ENCODE results near the gene ITPK1. TPM values are rescaled to one million over a fixed set of nuclear protein-coding genes. Genes with fewer than 3 reads are reported as not detected.

ITPK1 gene
- total RNA-seq, 2 experiments from 2014 or later = 28.1 to 35.2 TPM

- intact Hi-C loops (cut with micrococcal nuclease) = no loop called here
- POLR2A ChIA-PET = no interaction called here
- no peak overlapping the region for H3K4me3 Mint-ChIP-seq
- no peak for DNase-seq
- H3K36me3 Mint-ChIP-seq = peaks cover 12% of the 10 kb centered on the region
- H3K4me1 Mint-ChIP-seq (ENCODE audit: low read depth) = no peaks in the 10 kb centered on the region
- CTCF ChIA-PET = no interaction called here
- no peaks in the 10 kb centered on the region for H3K9me3 Mint-ChIP-seq
- H3K27me3 Mint-ChIP-seq = no peaks in the 10 kb centered on the region
- no peak overlapping the region for H3K27ac Mint-ChIP-seq
Observed at GRCh38 chr14:92988786-92989755, 126.7 kb downstream of the ITPK1 start.

- peaks cover 6% of the 10 kb centered on the region for H3K36me3 Mint-ChIP-seq
Observed at GRCh38 chr14:92987713-92988510, 127.8 kb downstream of the ITPK1 start.

GRCh38 chr14:92987148-92987570 lies 128.6 kb downstream of the ITPK1 start:
- POLR2A ChIA-PET = no interaction called here
- H3K4me3 Mint-ChIP-seq = no peak overlapping the region
- CTCF ChIA-PET = interaction anchor here (0.6 to 0.7 kb wide), 2 partner anchors 126 to 569 kb away, joined by 3 to 6 read pairs; no protein-coding TSS in a partner anchor
- intact Hi-C loops (cut with micrococcal nuclease) = no loop called here
- peaks cover 10% of the 10 kb centered on the region for H3K36me3 Mint-ChIP-seq
- H3K27me3 Mint-ChIP-seq = no peaks in the 10 kb centered on the region
- no peaks in the 10 kb centered on the region for H3K9me3 Mint-ChIP-seq
- no peaks in the 10 kb centered on the region for H3K4me1 Mint-ChIP-seq (ENCODE audit: low read depth)
- no peak for DNase-seq
- no peak overlapping the region for H3K27ac Mint-ChIP-seq

More at GRCh38 chr14:92987713-92988510, 127.8 kb downstream of the ITPK1 start:
- Mint-ChIP-seq H3K4me1 (ENCODE audit: low read depth) (no peaks in the 10 kb centered on the region), H3K27me3 (no peaks in the 10 kb centered on the region), H3K9me3 (no peaks in the 10 kb centered on the region), H3K4me3 (no peak overlapping the region), H3K27ac (no peak overlapping the region)
- ChIA-PET POLR2A (no interaction called here), CTCF (no interaction called here)
- intact Hi-C loops (cut with micrococcal nuclease) = no loop called here
- DNase-seq = no peak

- intact Hi-C loops (cut with micrococcal nuclease) = no loop called here
- no peak overlapping the region for H3K27ac Mint-ChIP-seq
- no peak for DNase-seq
- no peaks in the 10 kb centered on the region for H3K27me3 Mint-ChIP-seq
- ChIA-PET CTCF (interaction anchor here (0.6 to 0.8 kb wide), 3 partner anchors 127 to 570 kb away, joined by 3 to 6 read pairs (median 3); no protein-coding TSS in a partner anchor), POLR2A (no interaction called here)
- peaks cover 1% of the 10 kb centered on the region for H3K9me3 Mint-ChIP-seq
- no peaks in the 10 kb centered on the region for H3K4me1 Mint-ChIP-seq (ENCODE audit: low read depth)
- H3K4me3 Mint-ChIP-seq = no peak overlapping the region
- peaks cover 14% of the 10 kb centered on the region for H3K36me3 Mint-ChIP-seq
Observed at GRCh38 chr14:92986254-92987147, 129.2 kb downstream of the ITPK1 start.

GRCh38 chr14:92985521-92985920 lies 130.2 kb downstream of the ITPK1 start:
- CTCF ChIA-PET = no interaction called here
- DNase-seq = no peak

GRCh38 chr14:92984896-92985295 lies 130.8 kb downstream of the ITPK1 start:
- Mint-ChIP-seq H3K36me3 (peaks cover 21% of the 10 kb centered on the region), H3K9me3 (peaks cover 13% of the 10 kb centered on the region), H3K4me1 (ENCODE audit: low read depth) (no peaks in the 10 kb centered on the region), H3K4me3 (no peak overlapping the region), H3K27ac (no peak overlapping the region), H3K27me3 (no peaks in the 10 kb centered on the region)
- ChIA-PET CTCF (no interaction called here), POLR2A (no interaction called here)
- intact Hi-C loops (cut with micrococcal nuclease) = no loop called here
- no peak for DNase-seq

More at GRCh38 chr14:92985521-92985920, 130.2 kb downstream of the ITPK1 start:
- peaks cover 7% of the 10 kb centered on the region for H3K9me3 Mint-ChIP-seq
- H3K27me3 Mint-ChIP-seq = no peaks in the 10 kb centered on the region
- H3K36me3 Mint-ChIP-seq = peaks cover 20% of the 10 kb centered on the region
- H3K27ac Mint-ChIP-seq = no peak overlapping the region
- H3K4me3 Mint-ChIP-seq = no peak overlapping the region
- intact Hi-C loops (cut with micrococcal nuclease) = no loop called here
- no peaks in the 10 kb centered on the region for H3K4me1 Mint-ChIP-seq (ENCODE audit: low read depth)
- POLR2A ChIA-PET = no interaction called here

GRCh38 chr14:92984082-92984788 lies 131.5 kb downstream of the ITPK1 start:
- Mint-ChIP-seq H3K4me1 (ENCODE audit: low read depth) (no peaks in the 10 kb centered on the region), H3K4me3 (no peak overlapping the region), H3K9me3 (peaks cover 20% of the 10 kb centered on the region), H3K27me3 (no peaks in the 10 kb centered on the region), H3K36me3 (peaks cover 27% of the 10 kb centered on the region), H3K27ac (no peak overlapping the region)
- intact Hi-C loops (cut with micrococcal nuclease) = no loop called here
- ChIA-PET POLR2A (no interaction called here), CTCF (no interaction called here)
- DNase-seq = no peak

- POLR2A ChIA-PET = no interaction called here
- no peak overlapping the region for H3K4me3 Mint-ChIP-seq
- H3K4me1 Mint-ChIP-seq (ENCODE audit: low read depth) = no peaks in the 10 kb centered on the region
- H3K36me3 Mint-ChIP-seq = peaks cover 40% of the 10 kb centered on the region
- peaks cover 33% of the 10 kb centered on the region for H3K9me3 Mint-ChIP-seq
- DNase-seq = no peak
- no peak overlapping the region for H3K27ac Mint-ChIP-seq
- no peaks in the 10 kb centered on the region for H3K27me3 Mint-ChIP-seq
- intact Hi-C loops (cut with micrococcal nuclease) = no loop called here
- CTCF ChIA-PET = no interaction called here
Observed at GRCh38 chr14:92982956-92983355, 132.8 kb downstream of the ITPK1 start.

- ChIA-PET POLR2A (no interaction called here), CTCF (no interaction called here)
- H3K36me3 Mint-ChIP-seq = peaks cover 53% of the 10 kb centered on the region
- peaks cover 45% of the 10 kb centered on the region for H3K9me3 Mint-ChIP-seq
- no peak overlapping the region for H3K27ac Mint-ChIP-seq
- H3K4me1 Mint-ChIP-seq (ENCODE audit: low read depth) = no peaks in the 10 kb centered on the region
- DNase-seq = no peak
- H3K27me3 Mint-ChIP-seq = no peaks in the 10 kb centered on the region
- intact Hi-C loops (cut with micrococcal nuclease) = no loop called here
- H3K4me3 Mint-ChIP-seq = no peak overlapping the region
Observed at GRCh38 chr14:92981726-92982125, 134.0 kb downstream of the ITPK1 start.

- CTCF ChIA-PET = no interaction called here
- no peak for DNase-seq
- Mint-ChIP-seq H3K36me3 (peaks cover 61% of the 10 kb centered on the region), H3K4me3 (no peak overlapping the region), H3K27ac (no peak overlapping the region), H3K4me1 (ENCODE audit: low read depth) (no peaks in the 10 kb centered on the region), H3K27me3 (no peaks in the 10 kb centered on the region), H3K9me3 (peaks cover 52% of the 10 kb centered on the region)
- intact Hi-C loops (cut with micrococcal nuclease) = no loop called here
- POLR2A ChIA-PET = no interaction called here
Observed at GRCh38 chr14:92980866-92981265, 134.9 kb downstream of the ITPK1 start.

GRCh38 chr14:92978229-92979021 lies 137.3 kb downstream of the ITPK1 start:
- Mint-ChIP-seq H3K27me3 (no peaks in the 10 kb centered on the region), H3K4me3 (no peak overlapping the region), H3K27ac (no peak overlapping the region), H3K9me3 (peaks cover 58% of the 10 kb centered on the region), H3K36me3 (peaks cover 70% of the 10 kb centered on the region), H3K4me1 (ENCODE audit: low read depth) (no peaks in the 10 kb centered on the region)
- ChIA-PET POLR2A (no interaction called here), CTCF (no interaction called here)
- intact Hi-C loops (cut with micrococcal nuclease) = no loop called here
- DNase-seq = no peak

All from activated CD4-positive, alpha-beta memory T cell treated with anti-CD3 and anti-CD28 coated beads for 36 hours (primary cell).